Type B pancreatic cell (in vitro differentiated cells): ENCODE results near the gene TARS2. TPM values are rescaled to one million over a fixed set of nuclear protein-coding genes. Genes with fewer than 3 reads are reported as not detected.

Experiments
- DNase-seq: peaks from one replicate; pipeline ENCODE4 v3.0.0; 2021; ENCODE audit warnings: mixed read lengths; ENCODE audit not compliant: unreplicated experiment; ENCODE audit errors: extremely low spot score
- H3K27ac Mint-ChIP-seq: 2 replicates; pipeline ENCODE4 v1.8.0; 2021; ENCODE audit warnings: mild to moderate bottlenecking, mixed read lengths
- H3K27me3 Mint-ChIP-seq: 2 replicates; pipeline ENCODE4 v1.8.0; 2021; ENCODE audit warnings: mixed read lengths
- H3K36me3 Mint-ChIP-seq: 2 replicates; pipeline ENCODE4 v1.8.0; 2021; ENCODE audit warnings: mixed read lengths
- H3K4me1 Mint-ChIP-seq: one replicate; pipeline ENCODE4 v1.8.0; 2021; ENCODE audit warnings: mixed read lengths; ENCODE audit not compliant: unreplicated experiment
- H3K4me3 Mint-ChIP-seq: 2 replicates; pipeline ENCODE4 v1.8.0; 2021; ENCODE audit warnings: mild to moderate bottlenecking, mixed read lengths
- H3K9me3 Mint-ChIP-seq: 2 replicates; pipeline ENCODE4 v1.8.0; 2021; ENCODE audit warnings: mixed read lengths
- CTCF ChIP-seq: fragments of 200-600 bp; sonication (generic); conservative IDR thresholded peaks from 2 replicates; pipeline ENCODE4 v1.5.0; 2021; ENCODE audit warnings: antibody characterized with exemption, mild to moderate bottlenecking
- long read RNA-seq: library from polyadenylated mRNA; unstranded; transcript quantifications from one replicate; pipeline ENCODE4 v2.0.0, GENCODE V29; 2020
- total RNA-seq: library from RNA; stranded (reverse); gene quantifications from 2 replicates; pipeline ENCODE4 v1.2.1, GENCODE V29; 2021; ENCODE audit warnings: low replicate concordance

Gene TARS2
- 30.2 and 36.6 TPM in 2 replicates for total RNA-seq
- long read RNA-seq, transcript TARS2-204 (18 exons, 2,729 nt) = major isoform, 57 of 109 reads
- long read RNA-seq, transcript TARS2-214 (16 exons, 2,162 nt) = minor isoform, 16 of 109 reads
- long read RNA-seq, partial matches to known transcripts = 6 of 109 reads
- long read RNA-seq, other reads (novel, unspliced or antisense) = 30 of 109 reads

- Mint-ChIP-seq H3K9me3 (no peaks in the 10 kb centered on the region), H3K4me3 (peak within 1 kb of the TSS; percentile 93), H3K27me3 (no peaks in the 10 kb centered on the region), H3K36me3 (peaks cover 8% of the 10 kb centered on the region), H3K4me1 (peaks cover 15% of the 10 kb centered on the region), H3K27ac (peak within 1 kb of the TSS; percentile 90)
- peak; percentile 94 for DNase-seq
- TF ChIP-seq CTCF = peak; percentile 46
Observed at GRCh38 chr1:150486966-150487762, at the start of gene TARS2. TARS2 (plus strand) TSS chr1:150487419; CDS start chr1:150487451, 32 bp downstream.

DNA sequence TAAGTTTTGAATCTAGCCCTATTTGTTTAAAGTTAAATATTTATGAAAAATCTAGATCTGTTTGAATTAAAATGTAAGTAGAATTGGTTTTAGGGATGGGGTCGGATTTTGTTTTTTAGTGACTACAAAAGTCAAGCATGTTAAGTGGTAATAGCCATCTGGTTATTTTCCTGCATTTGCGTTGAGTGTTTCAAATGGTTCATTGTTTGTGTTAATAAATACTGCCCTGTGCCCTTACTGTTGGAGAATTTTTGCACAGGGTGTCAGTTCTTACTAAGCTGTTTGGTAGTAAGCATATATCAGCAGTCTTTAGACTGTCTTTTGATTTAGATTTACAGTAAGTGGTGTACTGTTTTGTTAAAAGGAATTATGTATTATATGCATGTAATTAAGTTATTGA lies 46.1 kb upstream of the TARS2 start:
- H3K27ac Mint-ChIP-seq = no peak overlapping the region
- H3K4me3 Mint-ChIP-seq = no peak overlapping the region
- no peak for TF ChIP-seq CTCF
- no peaks in the 10 kb centered on the region for H3K27me3 Mint-ChIP-seq
- peaks cover under 1% of the 10 kb centered on the region for H3K9me3 Mint-ChIP-seq
- peaks cover 21% of the 10 kb centered on the region for H3K36me3 Mint-ChIP-seq
- H3K4me1 Mint-ChIP-seq = no peaks in the 10 kb centered on the region
- DNase-seq = no peak

DNA sequence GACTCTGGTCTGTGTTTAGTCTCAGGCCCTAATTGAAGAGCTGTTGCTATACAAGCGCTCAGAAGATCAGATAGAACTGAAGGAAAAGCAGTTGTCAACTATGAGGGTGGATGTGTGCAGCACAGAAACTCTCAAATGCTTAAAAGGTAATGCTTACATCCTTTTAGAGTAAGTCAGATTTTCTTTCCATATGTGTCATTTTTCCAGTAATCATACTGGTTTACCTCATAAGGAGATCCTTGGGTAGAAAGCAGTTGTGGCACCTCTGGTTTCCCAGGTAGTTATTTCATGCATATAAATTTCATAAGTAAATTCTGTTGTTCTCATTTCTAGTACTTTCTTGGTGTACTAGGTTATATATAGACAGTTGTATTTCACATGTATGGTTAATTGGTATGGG lies 43.0 kb upstream of the TARS2 start:
- H3K9me3 Mint-ChIP-seq = no peaks in the 10 kb centered on the region
- no peaks in the 10 kb centered on the region for H3K4me1 Mint-ChIP-seq
- H3K27me3 Mint-ChIP-seq = no peaks in the 10 kb centered on the region
- H3K36me3 Mint-ChIP-seq = peaks cover 32% of the 10 kb centered on the region
- DNase-seq = no peak
- TF ChIP-seq CTCF = no peak
- no peak overlapping the region for H3K4me3 Mint-ChIP-seq
- H3K27ac Mint-ChIP-seq = no peak overlapping the region

GRCh38 chr1:150456146-150456647 lies 31.0 kb upstream of the TARS2 start:
- TF ChIP-seq CTCF = no peak
- DNase-seq = no peak
- Mint-ChIP-seq H3K4me3 (no peak overlapping the region), H3K36me3 (peaks cover 14% of the 10 kb centered on the region), H3K27ac (no peak overlapping the region), H3K27me3 (no peaks in the 10 kb centered on the region), H3K9me3 (no peaks in the 10 kb centered on the region), H3K4me1 (no peaks in the 10 kb centered on the region)

- Mint-ChIP-seq H3K27ac (peak overlapping the region; percentile 31), H3K36me3 (peaks cover 18% of the 10 kb centered on the region), H3K27me3 (no peaks in the 10 kb centered on the region), H3K9me3 (no peaks in the 10 kb centered on the region), H3K4me1 (no peaks in the 10 kb centered on the region), H3K4me3 (no peak overlapping the region)
- DNase-seq = no peak
- TF ChIP-seq CTCF = peak; percentile 88
Observed at GRCh38 chr1:150464422-150464826, 22.8 kb upstream of the TARS2 start.
